Erythroblast (primary cell): ENCODE data around the gene UNC93A.

Source experiments
- GATA1 ChIP-seq: IDR thresholded peaks from 2 replicates; pipeline ENCODE4 v1.6.1; 2011; ENCODE audit warnings: low read depth, mild to moderate bottlenecking, control low read depth, low read length, moderate library complexity
- POLR2A ChIP-seq: IDR thresholded peaks from 2 replicates; pipeline ENCODE4 v1.6.1; 2011; ENCODE audit warnings: mild to moderate bottlenecking, low read length

GRCh38 chr6:167350275-167350696, 59.2 kb downstream of the UNC93A start:
- TF ChIP-seq POLR2A (no peak), GATA1 (no peak)
